Measurements from ENCODE around the gene DPYSL4. TPM values are rescaled to one million over a fixed set of nuclear protein-coding genes. Genes with fewer than 3 reads are reported as not detected.
A peak's percentile ranks its signal among the peaks of the same experiment; 100 is the strongest.

The DPYSL4 gene
- total and polyA plus RNA-seq, 2 experiments from 2014 or later = 10.6 to 23.9 TPM

GRCh38 chr10:132248455-132249225, 61.9 kb downstream of the DPYSL4 start:
- peaks cover 13% of the 10 kb centered on the region for H3K4me1 Mint-ChIP-seq
- H3K27me3 Mint-ChIP-seq (ENCODE audit: insufficient read depth, low read depth, poor library complexity) = peaks cover 8% of the 10 kb centered on the region
- Histone ChIP-seq H3K36me3 (ENCODE audit: insufficient read depth) (no peaks in the 10 kb centered on the region), H3K4me2 (peak overlapping the region; percentile 43; the same call in 1 of the 2 replicates), H3K4me1 (ENCODE audit: insufficient read depth) (no peaks in the 10 kb centered on the region), H2AFZ (no peak overlapping the region), H3F3A (replicated peaks; ENCODE audit: low read depth) (no peaks in the 10 kb centered on the region), H3K27me3 (ENCODE audit: insufficient read depth) (no peaks in the 10 kb centered on the region), H3K4me3 (peak overlapping the region; percentile 42; the same call in 1 of the 2 replicates), H4K20me1 (replicated peaks; ENCODE audit: insufficient read depth) (no peaks in the 10 kb centered on the region), H3K27ac (ENCODE audit: low read depth) (no peak overlapping the region), H3K9me2 (ENCODE audit: insufficient read depth) (no peaks in the 10 kb centered on the region), H3K79me2 (replicated peaks; ENCODE audit: insufficient read depth) (no peaks in the 10 kb centered on the region)
- H3K9me3 Mint-ChIP-seq = no peaks in the 10 kb centered on the region
- ATAC-seq (peak; percentile 57), DNase-seq (ENCODE audit: low spot score) (peak; percentile 65)
- TF ChIP-seq NANOG (IDR thresholded peaks at IDR 0.05; ENCODE audit: borderline replicate concordance) (no peak), ZNF114 (CRISPR knock-in tag; IDR thresholded peaks at IDR 0.05) (no peak), JUNB (IDR thresholded peaks at IDR 0.05; ENCODE audit: unreplicated experiment) (no peak), REST (IDR thresholded peaks at IDR 0.05; ENCODE audit: unreplicated experiment) (no peak), ETS1 (IDR thresholded peaks at IDR 0.05) (no peak), STAT1 (IDR thresholded peaks at IDR 0.05; ENCODE audit: unreplicated experiment) (no peak), POLR2AphosphoS5 (IDR thresholded peaks at IDR 0.05; ENCODE audit: low read depth) (peak; percentile 48; the same call in 1 of the 2 replicates)
- no peak overlapping the region for H3K27ac Mint-ChIP-seq
- H3K36me3 Mint-ChIP-seq (ENCODE audit: low read depth) = no peaks in the 10 kb centered on the region
- peak overlapping the region; percentile 81 for H3K4me3 Mint-ChIP-seq

- Histone ChIP-seq H3K27ac (ENCODE audit: low read depth) (no peak overlapping the region), H3K27me3 (ENCODE audit: insufficient read depth) (no peaks in the 10 kb centered on the region), H3K9me2 (ENCODE audit: insufficient read depth) (no peaks in the 10 kb centered on the region), H4K20me1 (replicated peaks; ENCODE audit: insufficient read depth) (no peaks in the 10 kb centered on the region), H2AFZ (no peak overlapping the region), H3K4me3 (no peak overlapping the region), H3K79me2 (replicated peaks; ENCODE audit: insufficient read depth) (no peaks in the 10 kb centered on the region), H3K36me3 (ENCODE audit: insufficient read depth) (no peaks in the 10 kb centered on the region), H3K4me2 (no peak overlapping the region), H3K4me1 (ENCODE audit: insufficient read depth) (no peaks in the 10 kb centered on the region), H3F3A (replicated peaks; ENCODE audit: low read depth) (no peaks in the 10 kb centered on the region)
- DNase-seq (ENCODE audit: low spot score) (no peak), ATAC-seq (peak; percentile 24)
- H3K27ac Mint-ChIP-seq = no peak overlapping the region
- H3K27me3 Mint-ChIP-seq (ENCODE audit: insufficient read depth, low read depth, poor library complexity) = peaks cover 11% of the 10 kb centered on the region
- H3K4me1 Mint-ChIP-seq = peaks cover 18% of the 10 kb centered on the region
- TF ChIP-seq CTCF (conservative IDR thresholded peaks at IDR 0.05; ENCODE audit: low read depth in 2 of 2) (no peak), STAT1 (IDR thresholded peaks at IDR 0.05; ENCODE audit: unreplicated experiment) (no peak), EZH2 (IDR thresholded peaks at IDR 0.05; ENCODE audit: low read depth, unreplicated experiment) (no peak), CREB1 (CRISPR knock-in tag; IDR thresholded peaks at IDR 0.05; ENCODE audit: low read depth) (no peak)
- H3K9me3 Mint-ChIP-seq = no peaks in the 10 kb centered on the region
- H3K4me3 Mint-ChIP-seq = peak overlapping the region; percentile 81; the same call in 2 of the 3 replicates
- no peaks in the 10 kb centered on the region for H3K36me3 Mint-ChIP-seq (ENCODE audit: low read depth)
Observed at GRCh38 chr10:132249226-132249724, 62.5 kb downstream of the DPYSL4 start.

Data from GM23338 (cell line).